ENCODE measurements around the gene METRNL. TPM values are rescaled to one million over a fixed set of nuclear protein-coding genes. Genes with fewer than 3 reads are reported as not detected.

Gene METRNL
- total and polyA plus RNA-seq, 2 experiments from 2014 or later = 30.0 to 44.1 TPM

DNA sequence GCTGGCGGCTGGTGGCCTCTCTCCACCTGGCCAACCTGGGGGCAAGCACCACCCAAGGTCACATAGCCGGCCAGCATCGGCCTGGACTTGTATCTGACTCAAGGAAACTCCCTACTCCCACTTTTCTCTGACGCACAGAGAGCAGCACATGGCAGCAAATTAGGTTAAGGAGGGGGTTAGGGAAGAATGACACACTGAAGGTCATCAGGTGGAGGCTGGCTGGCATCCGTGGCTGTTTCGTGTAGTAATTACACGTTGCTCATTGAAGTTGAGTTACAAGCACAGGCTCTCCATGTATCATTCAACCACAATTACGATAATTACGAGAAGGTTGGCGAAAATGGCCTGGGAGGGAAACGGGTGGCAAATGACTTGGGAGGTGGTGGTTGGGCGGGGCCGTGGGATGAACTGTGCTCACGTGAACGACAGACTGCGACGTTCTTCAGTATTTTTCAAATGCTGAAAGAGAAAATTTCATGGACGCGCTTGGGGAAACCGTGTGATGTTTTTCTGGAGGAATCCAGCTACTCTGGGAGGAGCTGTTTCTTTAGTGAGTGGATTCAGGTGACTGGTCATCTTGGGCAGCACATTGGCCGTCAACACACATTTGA, 4.0 kb upstream of the METRNL start:
- Histone ChIP-seq H3K36me3 (no peaks in the 10 kb centered on the region), H3K4me1 (ENCODE audit: low read depth) (peaks cover 3% of the 10 kb centered on the region), H3K27ac (no peak overlapping the region), H3K9me3 (ENCODE audit: low read depth) (no peaks in the 10 kb centered on the region), H3K4me3 (no peak overlapping the region), H3K27me3 (peaks cover 43% of the 10 kb centered on the region)
- TF ChIP-seq, protein P1, sequence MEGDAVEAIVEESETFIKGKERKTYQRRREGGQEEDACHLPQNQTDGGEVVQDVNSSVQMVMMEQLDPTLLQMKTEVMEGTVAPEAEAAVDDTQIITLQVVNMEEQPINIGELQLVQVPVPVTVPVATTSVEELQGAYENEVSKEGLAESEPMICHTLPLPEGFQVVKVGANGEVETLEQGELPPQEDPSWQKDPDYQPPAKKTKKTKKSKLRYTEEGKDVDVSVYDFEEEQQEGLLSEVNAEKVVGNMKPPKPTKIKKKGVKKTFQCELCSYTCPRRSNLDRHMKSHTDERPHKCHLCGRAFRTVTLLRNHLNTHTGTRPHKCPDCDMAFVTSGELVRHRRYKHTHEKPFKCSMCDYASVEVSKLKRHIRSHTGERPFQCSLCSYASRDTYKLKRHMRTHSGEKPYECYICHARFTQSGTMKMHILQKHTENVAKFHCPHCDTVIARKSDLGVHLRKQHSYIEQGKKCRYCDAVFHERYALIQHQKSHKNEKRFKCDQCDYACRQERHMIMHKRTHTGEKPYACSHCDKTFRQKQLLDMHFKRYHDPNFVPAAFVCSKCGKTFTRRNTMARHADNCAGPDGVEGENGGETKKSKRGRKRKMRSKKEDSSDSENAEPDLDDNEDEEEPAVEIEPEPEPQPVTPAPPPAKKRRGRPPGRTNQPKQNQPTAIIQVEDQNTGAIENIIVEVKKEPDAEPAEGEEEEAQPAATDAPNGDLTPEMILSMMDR (IDR thresholded peaks at IDR 0.05; ENCODE audit: low read depth, low read length) = no peak
- DNase-seq (ENCODE audit: low read depth in 1 of 2, low spot score in 1 of 2) = no peak

DNA sequence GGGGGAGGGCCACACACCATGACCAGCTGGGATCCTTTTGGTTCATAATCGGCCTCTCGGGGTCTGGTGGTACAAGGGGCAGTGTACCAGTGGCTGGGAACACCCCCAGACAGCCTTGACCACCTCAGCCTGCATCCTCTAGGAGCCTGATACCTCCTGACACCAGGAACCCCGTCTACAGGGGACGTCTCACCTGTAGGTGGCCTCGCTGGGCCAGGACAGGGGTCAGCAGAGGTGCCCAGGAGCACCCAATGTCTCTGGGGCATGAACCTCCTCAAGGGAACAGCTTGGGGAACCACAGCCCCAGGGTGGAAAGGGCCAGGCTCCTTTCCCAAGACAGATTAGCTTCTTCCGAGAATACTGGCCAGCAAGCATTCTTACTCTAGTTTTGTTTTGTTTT, 2.5 kb upstream of the METRNL start:
- H3K27ac ChIP-seq = no peak overlapping the region
- peaks cover 5% of the 10 kb centered on the region for H3K4me1 ChIP-seq (ENCODE audit: low read depth)
- no peak for DNase-seq (ENCODE audit: low read depth in 1 of 2, low spot score in 1 of 2)
- no peak overlapping the region for H3K4me3 ChIP-seq
- no peaks in the 10 kb centered on the region for H3K36me3 ChIP-seq
- H3K27me3 ChIP-seq = peaks cover 47% of the 10 kb centered on the region
- TF ChIP-seq, protein P1 (IDR thresholded peaks at IDR 0.05; ENCODE audit: low read depth, low read length) = no peak
- no peaks in the 10 kb centered on the region for H3K9me3 ChIP-seq (ENCODE audit: low read depth)

DNA sequence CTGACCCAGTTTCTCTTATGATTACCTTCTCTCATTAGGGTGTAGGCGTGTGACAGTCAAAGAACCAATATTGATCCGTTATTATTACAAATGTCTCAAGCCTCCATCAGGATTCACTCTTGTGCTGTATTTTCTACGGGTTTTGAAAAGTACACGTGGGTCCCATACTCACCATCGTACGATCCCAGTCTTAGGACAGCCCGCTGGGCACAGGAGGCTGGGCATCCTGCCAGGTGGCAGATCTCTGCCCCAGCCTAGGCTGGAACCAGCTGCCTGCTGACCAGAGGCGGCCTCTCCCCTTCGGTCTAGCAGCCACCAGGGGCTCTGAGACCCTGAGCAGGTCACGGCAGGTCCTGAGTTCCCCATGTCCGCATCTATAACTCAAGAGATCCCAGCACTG, 2.0 kb upstream of the METRNL start:
- H3K9me3 ChIP-seq (ENCODE audit: low read depth) = no peaks in the 10 kb centered on the region
- peaks cover 5% of the 10 kb centered on the region for H3K4me1 ChIP-seq (ENCODE audit: low read depth)
- TF ChIP-seq, protein P1 (IDR thresholded peaks at IDR 0.05; ENCODE audit: low read depth, low read length) = no peak
- H3K4me3 ChIP-seq = no peak overlapping the region
- no peak for DNase-seq (ENCODE audit: low read depth in 1 of 2, low spot score in 1 of 2)
- peaks cover 47% of the 10 kb centered on the region for H3K27me3 ChIP-seq
- no peak overlapping the region for H3K27ac ChIP-seq
- H3K36me3 ChIP-seq = no peaks in the 10 kb centered on the region

DNA sequence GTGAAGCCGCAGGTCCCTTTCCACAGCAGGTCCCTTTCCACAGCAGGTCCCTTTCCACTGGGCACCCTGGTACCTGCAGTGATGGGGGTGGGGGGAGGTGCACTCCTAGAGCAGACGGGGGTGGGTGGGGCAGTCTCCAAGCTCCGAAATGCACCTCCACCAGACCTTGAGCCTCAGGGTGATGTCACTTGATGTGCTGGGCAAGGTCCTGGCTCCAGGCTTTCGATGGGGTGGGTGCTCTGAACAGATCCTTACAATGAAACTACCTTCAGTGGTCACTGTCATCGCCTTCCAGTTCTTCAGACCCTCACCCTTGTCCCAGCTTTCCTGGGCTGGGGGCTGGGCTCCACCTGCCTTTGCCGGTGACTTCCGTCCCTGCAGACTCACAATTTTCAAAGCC, 1.5 kb upstream of the METRNL start:
- DNase-seq (ENCODE audit: low read depth in 1 of 2, low spot score in 1 of 2) = no peak
- TF ChIP-seq, protein P1 (IDR thresholded peaks at IDR 0.05; ENCODE audit: low read depth, low read length) = no peak
- Histone ChIP-seq H3K4me3 (no peak overlapping the region), H3K27me3 (peaks cover 47% of the 10 kb centered on the region), H3K36me3 (no peaks in the 10 kb centered on the region), H3K4me1 (ENCODE audit: low read depth) (peaks cover 5% of the 10 kb centered on the region), H3K27ac (no peak overlapping the region), H3K9me3 (ENCODE audit: low read depth) (no peaks in the 10 kb centered on the region)

DNA sequence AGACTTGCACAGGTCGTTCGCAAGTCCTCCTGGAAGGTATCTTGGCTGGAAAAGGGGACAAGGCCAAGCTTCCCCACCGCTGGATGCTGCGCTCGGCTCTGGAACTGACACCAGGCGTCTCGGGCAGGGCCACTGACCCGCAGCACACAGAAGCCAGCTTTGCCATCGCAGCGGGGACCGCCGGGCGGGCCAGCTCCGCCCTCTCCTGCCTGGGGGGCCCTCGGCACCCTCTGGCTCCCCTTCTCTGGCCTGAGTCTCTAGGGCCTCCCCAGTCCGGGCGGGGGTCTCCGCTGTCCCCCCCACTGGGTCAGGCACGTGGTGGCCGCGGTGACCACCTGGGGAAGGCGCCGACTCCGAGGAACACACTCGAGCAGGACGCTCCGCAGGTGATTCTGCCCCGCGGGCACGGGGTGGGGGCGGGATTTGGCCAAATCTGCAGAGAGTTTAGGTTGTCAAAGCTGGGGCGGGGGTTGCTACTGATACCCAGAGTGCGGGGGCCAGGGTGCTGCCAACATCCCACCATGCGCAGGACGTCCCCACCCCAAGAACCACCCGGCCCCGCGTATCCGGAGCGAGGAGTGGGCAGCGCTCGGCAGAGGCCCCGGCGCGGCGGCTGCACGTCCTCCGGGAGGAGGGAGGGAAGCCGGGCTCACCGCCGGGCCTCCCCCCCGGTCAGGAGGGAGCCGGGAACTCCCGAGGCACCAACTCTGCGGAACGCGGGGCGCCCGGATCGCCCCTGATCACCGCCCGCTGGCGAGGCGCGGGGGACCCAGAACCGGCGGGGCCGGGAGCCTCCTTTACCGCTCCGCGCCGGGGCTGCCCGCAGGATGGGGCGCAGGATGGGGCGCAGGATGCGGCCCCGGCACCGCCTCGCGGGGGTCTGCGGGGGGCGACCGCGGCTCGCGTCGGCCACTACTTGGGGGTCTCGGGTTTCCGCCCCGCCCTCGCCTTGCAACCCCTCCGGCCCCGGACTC, 744 bp upstream of the METRNL start:
- H3K4me3 ChIP-seq = peak overlapping the region; percentile 78
- H3K27ac ChIP-seq = no peak overlapping the region
- DNase-seq (ENCODE audit: low read depth in 1 of 2, low spot score in 1 of 2) = peak in 1 of 2 donors; percentile 21
- TF ChIP-seq, protein P1 (IDR thresholded peaks at IDR 0.05; ENCODE audit: low read depth, low read length) = no peak
- no peaks in the 10 kb centered on the region for H3K9me3 ChIP-seq (ENCODE audit: low read depth)
- peaks cover 5% of the 10 kb centered on the region for H3K4me1 ChIP-seq (ENCODE audit: low read depth)
- no peaks in the 10 kb centered on the region for H3K36me3 ChIP-seq
- H3K27me3 ChIP-seq = peaks cover 47% of the 10 kb centered on the region

All from cardiac muscle cell (in vitro differentiated cells and primary cell).